Measurements from ENCODE around the gene PDE8B.

GRCh38 chr5:77208507-77209163 is 1.8 kb upstream of the PDE8B start:
- TF ChIP-seq CTCF (conservative IDR thresholded peaks at IDR 0.05; ENCODE audit: low read depth, low read length) (no peak), EZH2 (IDR thresholded peaks at IDR 0.05; ENCODE audit: low read length, unreplicated experiment) (no peak)
